NCI-H1105 treated with DMSO at 0.1 percent for 48 hours (cell line): ENCODE measurements around the gene IFIH1.

Source experiments
- DNase-seq: peaks from one replicate; lab custom pipeline; 2025; lab: John Stamatoyannopoulos, UW

The IFIH1 gene

GRCh38 chr2:162318328-162319180 is at the start of gene IFIH1:
Gene IFIH1, minus strand, starts transcription at chr2:162318684. Its CDS starts 377 bp downstream, at chr2:162318307.
- peak; percentile 67 for DNase-seq

- DNase-seq, result no peak
Measured at GRCh38 chr2:162365392-162365791, 46.9 kb upstream of the IFIH1 start.

- DNase-seq, result peak; percentile 38
Measured at GRCh38 chr2:162344617-162344950, 26.1 kb upstream of the IFIH1 start.

- DNase-seq, result peak; percentile 83
Measured at GRCh38 chr2:162343824-162344616, 25.5 kb upstream of the IFIH1 start, which contains the start of gene GCA. Gene GCA, plus strand, starts transcription at chr2:162344132. Its CDS starts 117 bp downstream, at chr2:162344249.

- no peak for DNase-seq
Measured at GRCh38 chr2:162343492-162343823, 25.0 kb upstream of the IFIH1 start.

GRCh38 chr2:162342841-162343240 is 24.4 kb upstream of the IFIH1 start:
- DNase-seq, result no peak

- DNase-seq, result no peak
Measured at GRCh38 chr2:162342321-162342720, 23.8 kb upstream of the IFIH1 start.

GRCh38 chr2:162340822-162341221 is 22.3 kb upstream of the IFIH1 start:
- DNase-seq, result no peak

- no peak for DNase-seq
Measured at GRCh38 chr2:162337868-162338267, 19.4 kb upstream of the IFIH1 start.

- no peak for DNase-seq
Measured at GRCh38 chr2:162333968-162334367, 15.5 kb upstream of the IFIH1 start.

- no peak for DNase-seq
Measured at GRCh38 chr2:162330881-162331280, 12.4 kb upstream of the IFIH1 start.

GRCh38 chr2:162328424-162329157 is 10.1 kb upstream of the IFIH1 start:
- DNase-seq, result no peak

- no peak for DNase-seq
Measured at GRCh38 chr2:162327806-162328205, 9.3 kb upstream of the IFIH1 start.

GRCh38 chr2:162327134-162327769 is 8.8 kb upstream of the IFIH1 start:
- no peak for DNase-seq

GRCh38 chr2:162324953-162325352 is 6.5 kb upstream of the IFIH1 start:
- no peak for DNase-seq

- DNase-seq, result no peak
Measured at GRCh38 chr2:162320864-162321517, 2.5 kb upstream of the IFIH1 start.

- DNase-seq, result no peak
Measured at GRCh38 chr2:162317861-162318327, 590 bp downstream of the IFIH1 start.

GRCh38 chr2:162317058-162317742 is 1.3 kb downstream of the IFIH1 start:
- DNase-seq, result no peak

- no peak for DNase-seq
Measured at GRCh38 chr2:162316590-162316989, 1.9 kb downstream of the IFIH1 start.

- no peak for DNase-seq
Measured at GRCh38 chr2:162315938-162316337, 2.5 kb downstream of the IFIH1 start.

GRCh38 chr2:162312853-162313252 is 5.6 kb downstream of the IFIH1 start:
- DNase-seq, result no peak
